Upper lobe of left lung (tissue), 6 donors: ENCODE measurements around the gene JARID2. TPM values are rescaled to one million over a fixed set of nuclear protein-coding genes. Genes with fewer than 3 reads are reported as not detected.

Experiments used
- ATAC-seq, 2 donors: fragments of 200-7000 bp; cut with Tn5 transposase; one replicate each; pipeline ENCODE4 v1.9.1; 2022; ENCODE audit warnings: mild to moderate bottlenecking in 2 of 2, moderate library complexity in 2 of 2; ENCODE audit not compliant: low FRiP score in 2 of 2
- DNase-seq, 2 donors: peaks; one replicate each; pipeline ENCODE4 v3.0.0-alpha.2; 2019 to 2020
- H3K27ac ChIP-seq, 4 donors: fragments of 200-600 bp; sonication (generic); one replicate each; pipeline ENCODE4 v1.5.1; 2016 to 2019
- H3K27me3 ChIP-seq, 4 donors: fragments of 200-600 bp; sonication (generic); one replicate each; pipeline ENCODE4 v1.5.1; 2017 to 2019
- H3K36me3 ChIP-seq, 4 donors: fragments of 200-600 bp; sonication (generic); one replicate each; pipeline ENCODE4 v1.5.1; 2016 to 2019
- H3K4me1 ChIP-seq, 4 donors: fragments of 200-600 bp; sonication (generic); one replicate each; pipeline ENCODE4 v1.5.1; 2018 to 2019
- H3K4me3 ChIP-seq, 4 donors: fragments of 200-600 bp; sonication (generic); one replicate each; pipeline ENCODE4 v1.5.1; 2017 to 2019; ENCODE audit warnings: mild to moderate bottlenecking in 2 of 4, moderate library complexity in 1 of 4
- H3K9me3 ChIP-seq, 4 donors: fragments of 200-600 bp; sonication (generic); one replicate each; pipeline ENCODE4 v1.5.1; 2018 to 2019
- CTCF ChIP-seq, 6 experiments: fragments of 450-650 bp in 4 of 6; fragments of 200-600 bp in 2 of 6; sonication (generic) in 2 of 6; IDR thresholded peaks; one replicate each; pipeline ENCODE4 v1.5.1; 2016 to 2019; ENCODE audit warnings: antibody characterized with exemption in 6 of 6
- EP300 ChIP-seq, 4 donors: sonication (generic); formaldehyde crosslinking; IDR thresholded peaks; one replicate each; pipeline ENCODE4 v1.5.1; 2017; ENCODE audit warnings: antibody characterized with exemption in 4 of 4, control low read depth in 2 of 4
- POLR2A ChIP-seq, 4 donors: fragments of 450-650 bp; IDR thresholded peaks; one replicate each; pipeline ENCODE4 v1.5.1; 2016 to 2017; ENCODE audit warnings: antibody characterized with exemption in 4 of 4, mild to moderate bottlenecking in 2 of 4
- POLR2AphosphoS5 ChIP-seq, 2 donors: sonication (generic); formaldehyde crosslinking; IDR thresholded peaks; one replicate each; pipeline ENCODE4 v1.5.1; 2017; ENCODE audit warnings: antibody characterized with exemption in 2 of 2
- WGBS, 2 donors: methylation state at CpG; one replicate each; pipeline ENCODE4 v1.1.5; 2017 to 2018; 5-methylcytosine and 5-hydroxymethylcytosine counted together
- total RNA-seq, 6 donors: library from RNA; depleted of rRNA in 4 of 6; stranded (reverse); fragments of >200 nt in 4 of 6; gene quantifications; one replicate each; pipeline versions ENCODE4 v1.1.0 to v1.2.1, GENCODE V29; 2016 to 2021
- donor health status: DM: no; HTN: no; CAD: no; lungs with moderate emphysema.
- donor health status: DM: no; HTN: yes; CAD: no; lungs with severe emphysema.

The JARID2 gene
- total RNA-seq, 6 donors from 2014 or later, result 9.6 to 37.7 (median 16.4) TPM

GRCh38 chr6:15332446-15332845 lies 86.6 kb downstream of the JARID2 start:
- Histone ChIP-seq H3K9me3 (no peaks in the 10 kb centered on the region), H3K27me3 (no peaks in the 10 kb centered on the region), H3K27ac (no peak overlapping the region), H3K36me3 (no peaks in the 10 kb centered on the region), H3K4me1 (peaks cover 15 to 42% (median 23%) of the 10 kb centered on the region in 4 donors), H3K4me3 (no peak overlapping the region)
- TF ChIP-seq POLR2A (IDR thresholded peaks at IDR 0.05) (no peak), EP300 (IDR thresholded peaks at IDR 0.05) (no peak), POLR2AphosphoS5 (IDR thresholded peaks at IDR 0.05) (no peak), CTCF (IDR thresholded peaks at IDR 0.05) (no peak)
- WGBS, 2 donors, result 76 to 80% methylated on average over 2 of the region's 2 CpGs
- DNase-seq (no peak), ATAC-seq (no peak)

DNA sequence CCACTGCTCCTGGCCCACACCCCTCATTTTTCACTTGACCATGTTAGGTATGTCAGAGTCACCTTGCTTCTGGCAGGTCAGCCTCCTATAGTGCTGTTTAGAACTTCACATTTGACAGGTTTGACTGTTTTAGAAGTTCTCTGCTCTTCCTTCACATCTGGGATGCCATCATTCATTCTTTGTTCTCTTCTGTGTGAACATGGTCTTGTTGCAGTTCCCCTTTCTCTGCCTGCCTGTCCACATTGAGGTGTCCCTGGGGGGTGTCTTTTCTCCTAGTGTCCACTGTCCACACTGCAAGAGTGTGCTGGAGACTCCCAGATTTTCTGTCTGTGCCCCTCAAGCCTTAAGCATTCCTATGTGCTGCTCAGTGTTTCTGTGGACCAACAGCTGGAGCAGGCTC lies 89.5 kb downstream of the JARID2 start:
- Histone ChIP-seq H3K9me3 (no peaks in the 10 kb centered on the region), H3K27ac (no peak overlapping the region), H3K4me3 (no peak overlapping the region), H3K4me1 (peaks cover 9 to 36% (median 21%) of the 10 kb centered on the region in 4 donors), H3K36me3 (no peaks in the 10 kb centered on the region), H3K27me3 (no peaks in the 10 kb centered on the region)
- TF ChIP-seq EP300 (IDR thresholded peaks at IDR 0.05), result no peak
- TF ChIP-seq POLR2AphosphoS5 (IDR thresholded peaks at IDR 0.05), result no peak
- no peak for TF ChIP-seq CTCF (IDR thresholded peaks at IDR 0.05)
- TF ChIP-seq POLR2A (IDR thresholded peaks at IDR 0.05), result no peak
- DNase-seq (no peak), ATAC-seq (no peak)

- DNase-seq (no peak), ATAC-seq (no peak)
- TF ChIP-seq POLR2AphosphoS5 (IDR thresholded peaks at IDR 0.05) (no peak), CTCF (IDR thresholded peaks at IDR 0.05) (no peak), POLR2A (IDR thresholded peaks at IDR 0.05) (no peak), EP300 (IDR thresholded peaks at IDR 0.05) (no peak)
- peaks cover 14 to 33% (median 20%) of the 10 kb centered on the region in 4 donors for H3K4me1 ChIP-seq
- no peaks in the 10 kb centered on the region for H3K27me3 ChIP-seq
- no peak overlapping the region for H3K4me3 ChIP-seq
- H3K36me3 ChIP-seq, result no peaks in the 10 kb centered on the region
- no peaks in the 10 kb centered on the region for H3K9me3 ChIP-seq
- H3K27ac ChIP-seq, result no peak overlapping the region
- WGBS, 2 donors, result 87 to 88% methylated on average over 4 of the region's 4 CpGs
Measured at GRCh38 chr6:15335916-15336315, 90.0 kb downstream of the JARID2 start.

DNA sequence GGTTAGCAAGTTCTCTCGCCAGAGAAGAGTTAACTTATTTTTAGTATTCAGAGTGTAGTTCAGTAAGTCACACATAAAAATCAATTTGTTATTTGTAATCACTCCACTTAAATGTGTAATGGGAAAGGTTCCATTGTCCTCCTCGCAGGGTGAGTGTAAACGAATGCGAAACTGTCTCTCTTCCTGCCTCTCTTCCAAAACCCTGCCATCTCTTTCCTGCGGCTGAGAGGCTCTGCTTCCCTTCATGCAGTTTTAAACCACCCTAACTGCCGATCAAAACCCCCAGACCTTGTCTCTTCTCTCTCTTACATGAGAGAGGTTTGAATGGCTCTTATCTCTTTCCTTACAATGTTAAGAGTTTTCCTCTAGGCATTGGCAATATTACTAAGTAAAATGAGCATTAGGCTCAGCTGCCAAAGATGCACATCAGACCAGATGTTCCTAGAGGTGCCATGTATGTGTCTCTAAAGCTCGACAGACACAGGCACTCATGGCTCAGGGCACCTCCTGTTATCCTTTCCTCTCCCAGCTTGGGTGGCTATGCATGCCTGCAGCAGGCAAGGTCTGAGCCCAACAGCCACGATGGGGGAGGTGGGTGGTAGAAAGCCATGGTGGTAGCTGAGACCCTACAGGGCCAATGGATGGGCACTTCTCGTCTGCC lies 91.2 kb downstream of the JARID2 start:
- H3K27ac ChIP-seq, result no peak overlapping the region
- DNase-seq (no peak), ATAC-seq (no peak)
- no peaks in the 10 kb centered on the region for H3K9me3 ChIP-seq
- TF ChIP-seq CTCF (IDR thresholded peaks at IDR 0.05) (no peak), POLR2A (IDR thresholded peaks at IDR 0.05) (no peak), EP300 (IDR thresholded peaks at IDR 0.05) (no peak), POLR2AphosphoS5 (IDR thresholded peaks at IDR 0.05) (no peak)
- H3K36me3 ChIP-seq, result no peaks in the 10 kb centered on the region
- no peaks in the 10 kb centered on the region for H3K27me3 ChIP-seq
- WGBS, 2 donors, result 38 to 41% methylated on average over 9 of the region's 9 CpGs
- peaks cover 16 to 28% (median 24%) of the 10 kb centered on the region in 4 donors for H3K4me1 ChIP-seq
- H3K4me3 ChIP-seq, result no peak overlapping the region

- Histone ChIP-seq H3K27me3 (no peaks in the 10 kb centered on the region), H3K4me3 (no peak overlapping the region), H3K27ac (no peak overlapping the region), H3K9me3 (no peaks in the 10 kb centered on the region), H3K36me3 (no peaks in the 10 kb centered on the region), H3K4me1 (peaks cover 16 to 29% (median 22%) of the 10 kb centered on the region in 4 donors)
- ATAC-seq, result no peak
- no peak for DNase-seq
- WGBS, 2 donors, result 60 to 83% methylated on average over 3 of the region's 3 CpGs
- TF ChIP-seq CTCF (IDR thresholded peaks at IDR 0.05), result no peak
- no peak for TF ChIP-seq EP300 (IDR thresholded peaks at IDR 0.05)
- TF ChIP-seq POLR2AphosphoS5 (IDR thresholded peaks at IDR 0.05), result no peak
- no peak for TF ChIP-seq POLR2A (IDR thresholded peaks at IDR 0.05)
Measured at GRCh38 chr6:15337582-15337981, 91.7 kb downstream of the JARID2 start.
